Measurements from ENCODE around the gene SLIT3. TPM values are rescaled to one million over a fixed set of nuclear protein-coding genes. Genes with fewer than 3 reads are reported as not detected.

SLIT3 gene
- total RNA-seq, 6 experiments from 2014 or later, result 0.31 to 1.2 (median 0.65) TPM

DNA sequence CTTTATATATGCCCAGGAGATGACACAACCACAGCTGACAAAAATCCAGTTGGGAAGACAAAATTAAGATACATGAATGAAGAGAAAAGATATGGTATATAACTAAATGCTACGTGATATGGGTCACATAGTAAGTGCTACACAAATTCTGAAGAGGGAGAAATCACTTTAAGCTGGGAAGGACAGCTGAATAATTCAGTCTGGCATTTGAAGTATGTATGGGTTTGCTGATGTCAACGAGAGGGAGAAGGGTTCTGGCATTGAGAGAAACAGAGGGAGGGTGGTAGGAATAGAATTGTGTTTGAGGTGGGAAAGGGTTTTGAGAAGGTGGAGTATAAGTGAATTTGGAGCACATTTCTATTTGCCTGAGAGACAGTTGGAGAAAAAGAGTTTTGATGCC is 6.7 kb upstream of the SLIT3 start:
- DNase-seq (no peak), ATAC-seq (no peak)
- Histone ChIP-seq H3K27ac (no peak overlapping the region), H3K4me3 (no peak overlapping the region), H3K4me1 (no peaks in the 10 kb centered on the region), H3K27me3 (peaks cover 0 to 9% of the 10 kb centered on the region in 2 donors), H3K36me3 (no peaks in the 10 kb centered on the region), H3K9me3 (no peaks in the 10 kb centered on the region)
- TF ChIP-seq, protein P1, sequence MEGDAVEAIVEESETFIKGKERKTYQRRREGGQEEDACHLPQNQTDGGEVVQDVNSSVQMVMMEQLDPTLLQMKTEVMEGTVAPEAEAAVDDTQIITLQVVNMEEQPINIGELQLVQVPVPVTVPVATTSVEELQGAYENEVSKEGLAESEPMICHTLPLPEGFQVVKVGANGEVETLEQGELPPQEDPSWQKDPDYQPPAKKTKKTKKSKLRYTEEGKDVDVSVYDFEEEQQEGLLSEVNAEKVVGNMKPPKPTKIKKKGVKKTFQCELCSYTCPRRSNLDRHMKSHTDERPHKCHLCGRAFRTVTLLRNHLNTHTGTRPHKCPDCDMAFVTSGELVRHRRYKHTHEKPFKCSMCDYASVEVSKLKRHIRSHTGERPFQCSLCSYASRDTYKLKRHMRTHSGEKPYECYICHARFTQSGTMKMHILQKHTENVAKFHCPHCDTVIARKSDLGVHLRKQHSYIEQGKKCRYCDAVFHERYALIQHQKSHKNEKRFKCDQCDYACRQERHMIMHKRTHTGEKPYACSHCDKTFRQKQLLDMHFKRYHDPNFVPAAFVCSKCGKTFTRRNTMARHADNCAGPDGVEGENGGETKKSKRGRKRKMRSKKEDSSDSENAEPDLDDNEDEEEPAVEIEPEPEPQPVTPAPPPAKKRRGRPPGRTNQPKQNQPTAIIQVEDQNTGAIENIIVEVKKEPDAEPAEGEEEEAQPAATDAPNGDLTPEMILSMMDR (IDR thresholded peaks at IDR 0.05), result no peak
- no peak for TF ChIP-seq POLR2A (IDR thresholded peaks at IDR 0.05)
- WGBS (ENCODE audit: insufficient coverage, low coverage, low lambda C conversion rate, missing lambda C conversion rate), result 22% methylated on average over 2 of the region's 2 CpGs
- intact Hi-C loops (cut with DNase I), result loop anchor here (10.0 kb wide), 2 partner anchors 313 to 633 kb away; no protein-coding TSS in a partner anchor

DNA sequence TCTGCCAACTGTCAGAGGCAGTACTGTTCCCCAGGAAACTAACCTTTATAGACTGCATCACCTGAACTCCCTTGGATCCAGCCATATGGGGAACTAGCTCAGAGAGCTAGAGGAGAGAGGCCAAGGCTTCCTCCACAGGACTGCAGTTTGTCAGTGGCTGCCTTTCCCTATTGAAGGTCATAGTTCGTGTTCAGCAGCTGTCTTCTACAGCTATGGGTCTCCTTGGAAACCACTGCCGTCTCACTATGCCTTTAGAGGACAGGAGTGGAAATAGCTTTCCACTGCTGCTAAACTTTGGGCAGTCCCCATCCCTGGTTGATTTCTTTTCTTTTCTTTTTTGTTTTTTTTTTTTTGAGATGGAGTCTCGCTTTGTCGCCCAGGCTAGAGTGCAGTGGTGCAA is 4.4 kb upstream of the SLIT3 start:
- TF ChIP-seq, protein P1 (IDR thresholded peaks at IDR 0.05), result no peak
- no peak for TF ChIP-seq POLR2A (IDR thresholded peaks at IDR 0.05)
- no peak overlapping the region for H3K27ac ChIP-seq
- no peak overlapping the region for H3K4me3 ChIP-seq
- 54% methylated on average over 4 of the region's 4 CpGs for WGBS (ENCODE audit: insufficient coverage, low coverage, low lambda C conversion rate, missing lambda C conversion rate)
- ATAC-seq, result no peak
- no peak for DNase-seq
- H3K36me3 ChIP-seq, result no peaks in the 10 kb centered on the region
- H3K27me3 ChIP-seq, result peaks cover 0 to 10% of the 10 kb centered on the region in 2 donors
- intact Hi-C loops (cut with DNase I), result loop anchor here (10.0 kb wide), 2 partner anchors 311 to 631 kb away; no protein-coding TSS in a partner anchor
- H3K4me1 ChIP-seq, result no peaks in the 10 kb centered on the region
- H3K9me3 ChIP-seq, result no peaks in the 10 kb centered on the region

DNA sequence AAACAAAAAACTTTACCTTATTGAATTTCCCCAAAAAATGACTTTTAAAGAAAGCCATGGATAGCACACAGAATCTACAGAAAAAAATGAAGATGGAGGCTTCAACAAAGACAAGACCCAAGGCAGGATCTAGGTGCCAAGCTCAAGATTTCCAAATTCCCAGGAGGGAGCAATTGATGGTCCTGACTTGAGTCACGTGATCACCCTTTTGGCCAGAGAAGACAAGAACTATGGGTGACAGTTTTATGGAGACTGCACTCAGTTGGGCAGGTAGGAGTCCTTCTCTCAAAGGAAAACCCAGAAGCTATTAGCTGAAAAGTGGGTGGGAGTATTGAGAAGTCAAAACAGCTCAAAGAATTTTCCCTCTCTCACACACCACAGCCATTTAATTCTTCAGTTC is 3.2 kb upstream of the SLIT3 start:
- Histone ChIP-seq H3K27ac (no peak overlapping the region), H3K4me3 (no peak overlapping the region), H3K36me3 (no peaks in the 10 kb centered on the region), H3K27me3 (peaks cover 0 to 10% of the 10 kb centered on the region in 2 donors), H3K9me3 (no peaks in the 10 kb centered on the region), H3K4me1 (no peaks in the 10 kb centered on the region)
- intact Hi-C loops (cut with DNase I), result loop anchor here (5.0 to 10.0 kb wide), 3 partner anchors 309 to 629 kb away; no protein-coding TSS in a partner anchor
- TF ChIP-seq POLR2A (IDR thresholded peaks at IDR 0.05), result no peak
- TF ChIP-seq, protein P1 (IDR thresholded peaks at IDR 0.05), result no peak
- 36% methylated on average over 1 of the region's 1 CpG for WGBS (ENCODE audit: insufficient coverage, low coverage, low lambda C conversion rate, missing lambda C conversion rate)
- ATAC-seq, result no peak
- no peak for DNase-seq

DNA sequence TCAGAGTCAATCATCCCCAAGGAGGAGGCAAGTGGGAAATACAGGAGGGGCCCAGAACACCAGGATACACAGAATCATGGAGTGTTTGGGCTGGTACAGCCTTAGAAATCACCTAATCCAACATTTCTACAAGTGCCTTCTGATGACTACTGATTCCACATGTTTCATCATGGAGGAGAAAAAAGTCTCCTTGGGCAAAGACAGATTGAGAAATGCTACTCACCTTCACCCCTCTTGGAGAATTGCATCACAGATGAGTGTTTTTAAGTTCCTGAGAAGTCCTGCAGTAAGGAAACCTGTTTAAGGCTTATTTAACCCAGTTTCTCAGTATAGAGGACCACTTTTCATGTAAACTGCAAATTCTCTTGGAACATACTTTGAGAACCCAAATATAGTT is 2.2 kb upstream of the SLIT3 start:
- H3K27me3 ChIP-seq, result peaks cover 0 to 10% of the 10 kb centered on the region in 2 donors
- no peak for ATAC-seq
- intact Hi-C loops (cut with DNase I), result loop anchor here (5.0 to 10.0 kb wide), 3 partner anchors 308 to 628 kb away; no protein-coding TSS in a partner anchor

More for the DNA sequence above, 2.2 kb upstream of the SLIT3 start:
- no peak for DNase-seq
- Histone ChIP-seq H3K4me1 (no peaks in the 10 kb centered on the region), H3K9me3 (no peaks in the 10 kb centered on the region), H3K36me3 (no peaks in the 10 kb centered on the region), H3K4me3 (no peak overlapping the region), H3K27ac (no peak overlapping the region)
- TF ChIP-seq POLR2A (IDR thresholded peaks at IDR 0.05), result no peak
- TF ChIP-seq, protein P1 (IDR thresholded peaks at IDR 0.05), result no peak

Data from right lobe of liver (tissue), 6 donors.